Endothelial cell (in vitro differentiated cells): Measurements from ENCODE around the gene SMPD3. TPM values are rescaled to one million over a fixed set of nuclear protein-coding genes. Genes with fewer than 3 reads are reported as not detected.

Experiments used
- DNase-seq: peaks from one replicate; pipeline ENCODE4 v3.0.0; 2021; ENCODE audit warnings: low spot score
- H3K27ac Mint-ChIP-seq: one replicate; pipeline ENCODE4 v1.8.0; 2021; ENCODE audit warnings: mixed read lengths, inconsistent platforms; ENCODE audit not compliant: unreplicated experiment
- H3K27me3 Mint-ChIP-seq: one replicate; pipeline ENCODE4 v1.8.0; 2021; ENCODE audit warnings: mild to moderate bottlenecking, moderate library complexity, mixed read lengths, inconsistent platforms; ENCODE audit not compliant: unreplicated experiment
- H3K36me3 Mint-ChIP-seq: one replicate; pipeline ENCODE4 v1.8.0; 2021; ENCODE audit warnings: mild to moderate bottlenecking, low read depth, mixed read lengths, inconsistent platforms; ENCODE audit not compliant: unreplicated experiment
- H3K4me1 Mint-ChIP-seq: one replicate; pipeline ENCODE4 v1.8.0; 2021; ENCODE audit warnings: mild to moderate bottlenecking, mixed read lengths, inconsistent platforms; ENCODE audit not compliant: unreplicated experiment
- H3K4me3 Mint-ChIP-seq: one replicate; pipeline ENCODE4 v1.8.0; 2021; ENCODE audit warnings: mild to moderate bottlenecking, mixed read lengths, inconsistent platforms; ENCODE audit not compliant: unreplicated experiment
- H3K9me3 Mint-ChIP-seq: one replicate; pipeline ENCODE4 v1.8.0; 2021; ENCODE audit warnings: mixed read lengths, inconsistent platforms; ENCODE audit not compliant: unreplicated experiment
- CTCF ChIP-seq: fragments of 200-600 bp; sonication (generic); IDR thresholded peaks from one replicate; pipeline ENCODE4 v1.5.0; 2021; ENCODE audit warnings: antibody characterized with exemption; ENCODE audit not compliant: unreplicated experiment
- total RNA-seq: library from RNA; stranded (reverse); fragmentation: NEBNext Ultra II Directional; extraction: Animal tissue kit (Norgen Biotek cat#: 25700); gene quantifications from one replicate; pipeline ENCODE4 v1.2.1, GENCODE V29; 2021; ENCODE audit not compliant: unreplicated experiment

SMPD3 gene
- total RNA-seq, 1 donor from 2014 or later: not detected

DNA sequence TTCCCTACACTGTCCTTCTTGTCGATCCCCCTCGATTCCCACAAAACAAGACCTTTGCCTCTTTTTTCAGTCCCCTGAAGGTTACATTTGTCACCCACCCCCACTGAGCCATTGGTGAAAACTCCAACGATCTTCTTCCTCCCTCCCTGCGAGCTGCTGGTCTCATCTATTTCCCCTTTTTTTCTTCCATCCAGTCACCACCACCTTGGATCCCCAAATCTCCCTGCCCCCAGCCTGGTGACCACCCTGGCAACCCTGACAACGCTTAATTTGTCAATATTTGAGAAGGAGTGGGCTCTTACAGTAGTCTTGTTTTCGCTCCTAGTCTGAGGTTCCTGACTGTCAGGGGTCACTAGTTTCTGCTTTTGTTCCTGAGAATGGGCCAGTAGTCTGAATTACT, 62.9 kb downstream of the SMPD3 start:
- H3K36me3 Mint-ChIP-seq: peaks cover 5% of the 10 kb centered on the region
- H3K4me1 Mint-ChIP-seq: no peaks in the 10 kb centered on the region
- no peak overlapping the region for H3K27ac Mint-ChIP-seq
- no peak for TF ChIP-seq CTCF
- H3K4me3 Mint-ChIP-seq: no peak overlapping the region
- peaks cover 4% of the 10 kb centered on the region for H3K27me3 Mint-ChIP-seq
- no peaks in the 10 kb centered on the region for H3K9me3 Mint-ChIP-seq
- no peak for DNase-seq

GRCh38 chr16:68384288-68385161, 63.8 kb downstream of the SMPD3 start:
- Mint-ChIP-seq H3K4me3 (no peak overlapping the region), H3K27ac (no peak overlapping the region), H3K36me3 (peaks cover 5% of the 10 kb centered on the region), H3K4me1 (no peaks in the 10 kb centered on the region), H3K27me3 (peaks cover 4% of the 10 kb centered on the region), H3K9me3 (no peaks in the 10 kb centered on the region)
- DNase-seq: no peak
- no peak for TF ChIP-seq CTCF

DNA sequence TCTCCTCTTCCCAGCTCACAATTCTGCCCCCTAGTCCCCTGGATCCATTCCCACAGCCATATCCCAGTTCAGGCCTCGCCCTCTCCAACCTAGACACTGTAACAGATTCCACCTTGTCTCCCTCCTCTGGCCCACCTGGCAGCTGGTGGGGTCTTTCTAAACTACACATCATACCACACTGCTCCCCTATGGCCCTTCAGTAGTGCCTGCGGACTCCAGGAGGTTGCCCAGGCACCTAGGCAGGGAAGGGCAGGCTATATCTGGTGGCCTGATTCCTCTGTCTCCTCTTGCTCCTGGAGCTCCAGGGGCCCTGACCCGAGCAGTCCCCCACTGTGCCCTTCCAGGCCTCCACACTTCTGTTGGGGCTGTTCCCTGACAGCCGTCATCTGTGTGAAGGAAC, 64.5 kb downstream of the SMPD3 start:
- no peak for DNase-seq
- Mint-ChIP-seq H3K27me3 (peaks cover 4% of the 10 kb centered on the region), H3K4me3 (no peak overlapping the region), H3K9me3 (no peaks in the 10 kb centered on the region), H3K36me3 (peaks cover 5% of the 10 kb centered on the region), H3K27ac (no peak overlapping the region), H3K4me1 (no peaks in the 10 kb centered on the region)
- TF ChIP-seq CTCF: no peak

DNA sequence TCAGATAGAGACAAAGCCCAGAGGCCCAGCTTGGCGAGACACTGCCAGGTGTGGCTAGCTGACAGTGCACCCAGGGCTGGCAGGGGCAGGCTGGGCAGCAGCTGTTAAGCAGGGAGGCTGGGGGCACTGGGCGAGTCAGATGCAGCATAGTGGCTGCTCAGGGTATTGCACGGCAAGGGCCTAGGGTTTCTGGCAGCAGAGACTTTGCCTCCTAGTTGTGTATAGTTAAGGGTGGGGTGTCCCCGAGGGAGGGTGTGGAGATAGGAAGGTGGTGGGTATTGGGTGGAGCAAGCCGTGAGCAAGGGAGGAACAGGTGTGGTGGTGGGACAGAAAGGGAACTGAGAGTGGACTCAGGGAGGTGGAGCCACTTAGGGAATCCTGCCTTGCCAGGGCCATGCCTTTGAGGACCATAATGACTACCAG, 66.0 kb downstream of the SMPD3 start:
- TF ChIP-seq CTCF: peak; percentile 69
- Mint-ChIP-seq H3K4me3 (no peak overlapping the region), H3K36me3 (peaks cover 5% of the 10 kb centered on the region), H3K9me3 (no peaks in the 10 kb centered on the region), H3K27ac (no peak overlapping the region), H3K4me1 (no peaks in the 10 kb centered on the region), H3K27me3 (peaks cover 4% of the 10 kb centered on the region)
- peak; percentile 29 for DNase-seq

DNA sequence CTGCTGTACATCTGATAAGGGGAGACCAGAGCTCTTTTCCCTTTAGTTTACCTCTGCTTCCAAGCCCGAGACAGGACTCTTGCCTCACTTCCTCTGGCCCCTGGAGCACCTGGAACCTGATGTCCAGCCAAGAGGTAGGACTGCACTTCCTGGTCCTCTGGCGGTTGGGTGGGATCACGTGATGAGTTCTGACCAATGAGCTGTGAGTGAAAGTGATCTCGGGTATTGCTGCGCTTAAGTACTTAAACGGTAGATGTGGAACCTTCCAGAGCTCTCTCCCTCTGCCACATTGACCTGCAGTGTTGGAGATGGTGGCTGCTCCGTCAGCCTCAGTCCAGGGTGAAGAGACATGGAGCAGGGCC, 67.0 kb downstream of the SMPD3 start:
- H3K27ac Mint-ChIP-seq: no peak overlapping the region
- H3K27me3 Mint-ChIP-seq: peaks cover 4% of the 10 kb centered on the region
- no peak for DNase-seq
- peaks cover 5% of the 10 kb centered on the region for H3K36me3 Mint-ChIP-seq
- H3K4me3 Mint-ChIP-seq: no peak overlapping the region
- no peak for TF ChIP-seq CTCF
- H3K9me3 Mint-ChIP-seq: no peaks in the 10 kb centered on the region
- H3K4me1 Mint-ChIP-seq: no peaks in the 10 kb centered on the region
